ENCODE data around the gene PFKFB2.

GRCh38 chr1:207124389-207124788, 71.3 kb downstream of the PFKFB2 start:
- TF ChIP-seq CTCF (IDR thresholded peaks at IDR 0.05; ENCODE audit: low read length): no peak
- no peak for TF ChIP-seq EZH2 (optimal IDR thresholded peaks at IDR 0.05; ENCODE audit: low read depth, low read length)
- TF ChIP-seq EZH2phosphoT487 (IDR thresholded peaks at IDR 0.05; ENCODE audit: low read length): no peak
